GM21529 (cell line): Measurements from ENCODE around the gene NEK11.

Experiments used
- ATAC-seq: cut with Tn5 transposase; IDR thresholded peaks from one replicate; pipeline ENCODE4 v1.9.1; 2021; ENCODE audit not compliant: unreplicated experiment

The NEK11 gene

GRCh38 chr3:131396170-131396569 is 369.5 kb downstream of the NEK11 start:
- ATAC-seq: no peak

- ATAC-seq: no peak
These were observed 371.2 kb downstream of the NEK11 start for GRCh38 chr3:131397889-131398288.
